GM18907 (cell line): ENCODE measurements around the gene ZNF71.

ENCODE experiments used
- ATAC-seq: cut with Tn5 transposase; IDR thresholded peaks from one replicate; pipeline ENCODE4 v1.9.1; 2021; ENCODE audit warnings: mild to moderate bottlenecking, moderate library complexity; ENCODE audit not compliant: unreplicated experiment

ZNF71 gene

GRCh38 chr19:56594783-56595547 lies at the start of gene ZNF71:
Gene ZNF71, plus strand, starts transcription at chr19:56595302. Its CDS starts 6,257 bp downstream, at chr19:56601559.
- peak; percentile 92 for ATAC-seq

GRCh38 chr19:56547535-56547934 lies 47.6 kb upstream of the ZNF71 start:
- ATAC-seq = no peak

GRCh38 chr19:56554272-56554869 lies 40.7 kb upstream of the ZNF71 start:
- ATAC-seq = no peak

GRCh38 chr19:56562766-56563165 lies 32.3 kb upstream of the ZNF71 start:
- no peak for ATAC-seq

GRCh38 chr19:56566904-56567273 lies 28.2 kb upstream of the ZNF71 start:
- peak; percentile 32 for ATAC-seq

GRCh38 chr19:56567274-56568120 lies 27.6 kb upstream of the ZNF71 start, which contains the start of gene ZNF470:
Gene ZNF470, plus strand, starts transcription at chr19:56567468. Its CDS starts 2,844 bp downstream, at chr19:56570312.
- peak; percentile 97 for ATAC-seq

GRCh38 chr19:56572589-56572988 lies 22.5 kb upstream of the ZNF71 start:
- no peak for ATAC-seq

- no peak for ATAC-seq
Observed at GRCh38 chr19:56573914-56574313, 21.2 kb upstream of the ZNF71 start.

- no peak for ATAC-seq
Observed at GRCh38 chr19:56577719-56578602, 17.1 kb upstream of the ZNF71 start.

GRCh38 chr19:56594446-56594782 lies 688 bp upstream of the ZNF71 start:
- ATAC-seq = no peak

- ATAC-seq = no peak
Observed at GRCh38 chr19:56595548-56595899, 422 bp downstream of the ZNF71 start.

GRCh38 chr19:56596676-56597075 lies 1.6 kb downstream of the ZNF71 start:
- ATAC-seq = no peak

- no peak for ATAC-seq
Observed at GRCh38 chr19:56597696-56598095, 2.6 kb downstream of the ZNF71 start.

- no peak for ATAC-seq
Observed at GRCh38 chr19:56601375-56601774, 6.3 kb downstream of the ZNF71 start.

GRCh38 chr19:56603829-56604228 lies 8.7 kb downstream of the ZNF71 start:
- no peak for ATAC-seq

- ATAC-seq = no peak
Observed at GRCh38 chr19:56608274-56608964, 13.3 kb downstream of the ZNF71 start.

GRCh38 chr19:56611288-56611687 lies 16.2 kb downstream of the ZNF71 start:
- no peak for ATAC-seq

GRCh38 chr19:56612737-56613136 lies 17.6 kb downstream of the ZNF71 start:
- ATAC-seq = no peak

GRCh38 chr19:56613639-56614038 lies 18.5 kb downstream of the ZNF71 start:
- no peak for ATAC-seq

GRCh38 chr19:56617531-56617930 lies 22.4 kb downstream of the ZNF71 start:
- ATAC-seq = no peak
